BLaER1 (cell line): ENCODE measurements around the gene C19orf67.

Experiments used
- H3K27ac ChIP-seq: shearing (Covaris generic); formaldehyde crosslinking; 2 replicates; pipeline ENCODE4 v1.8.1; 2022
- H3K27me3 ChIP-seq: shearing (Covaris generic); formaldehyde crosslinking; 2 replicates; pipeline ENCODE4 v1.8.1; 2022
- H3K36me3 ChIP-seq: shearing (Covaris generic); formaldehyde crosslinking; 2 replicates; pipeline ENCODE4 v1.8.1; 2022
- H3K4me1 ChIP-seq: shearing (Covaris generic); formaldehyde crosslinking; 2 replicates; pipeline ENCODE4 v1.8.1; 2022
- H3K4me2 ChIP-seq: shearing (Covaris generic); formaldehyde crosslinking; 2 replicates; pipeline ENCODE4 v1.8.1; 2022
- H3K4me3 ChIP-seq: shearing (Covaris generic); formaldehyde crosslinking; 2 replicates; pipeline ENCODE4 v1.8.1; 2022
- H3K9ac ChIP-seq: shearing (Covaris generic); formaldehyde crosslinking; 2 replicates; pipeline ENCODE4 v1.8.1; 2022
- H3K9me3 ChIP-seq: shearing (Covaris generic); formaldehyde crosslinking; 2 replicates; pipeline ENCODE4 v1.8.1; 2022
- H4K20me1 ChIP-seq: shearing (Covaris generic); formaldehyde crosslinking; 2 replicates; pipeline ENCODE4 v1.8.1; 2022
- Cebpa-rat ChIP-seq: shearing (Covaris generic); IDR thresholded peaks from 2 replicates; pipeline ENCODE4 v1.8.1; 2022

Gene C19orf67

GRCh38 chr19:14073261-14073924, 12.2 kb downstream of the C19orf67 start:
- 0 out of 2 replicates have a peak, but pooled peaks cover 7% of the 10 kb centered on the region for H4K20me1 ChIP-seq
- peak overlapping the region; percentile 97 for H3K4me2 ChIP-seq
- peak overlapping the region; percentile 71 for H3K9ac ChIP-seq
- H3K4me3 ChIP-seq: peak overlapping the region; percentile 72
- no peak for TF ChIP-seq Cebpa-rat
- no peaks in the 10 kb centered on the region for H3K36me3 ChIP-seq
- H3K27me3 ChIP-seq: peaks cover 35% of the 10 kb centered on the region
- H3K4me1 ChIP-seq: peaks cover 52% of the 10 kb centered on the region
- H3K27ac ChIP-seq: no peak overlapping the region
- no peaks in the 10 kb centered on the region for H3K9me3 ChIP-seq

GRCh38 chr19:14072535-14073260, 12.9 kb downstream of the C19orf67 start, which contains the start of gene MISP3:
MISP3 (plus strand) TSS chr19:14072786; CDS start chr19:14073310, 524 bp downstream.
- H3K4me1 ChIP-seq: peaks cover 51% of the 10 kb centered on the region
- no peaks in the 10 kb centered on the region for H3K9me3 ChIP-seq
- H3K27me3 ChIP-seq: peaks cover 35% of the 10 kb centered on the region
- peak within 1 kb of the TSS; percentile 97 for H3K4me2 ChIP-seq
- no peaks in the 10 kb centered on the region for H3K36me3 ChIP-seq
- H3K4me3 ChIP-seq: peak within 1 kb of the TSS; percentile 72
- no peak for TF ChIP-seq Cebpa-rat
- H4K20me1 ChIP-seq: 0 out of 2 replicates have a peak, but pooled peaks cover 7% of the 10 kb centered on the region
- H3K27ac ChIP-seq: no peak within 1 kb of the TSS
- peak within 1 kb of the TSS; percentile 71 for H3K9ac ChIP-seq

- TF ChIP-seq Cebpa-rat: no peak
These were observed 15.1 kb downstream of the C19orf67 start for GRCh38 chr19:14070268-14071050.

GRCh38 chr19:14066134-14066533, 19.4 kb downstream of the C19orf67 start:
- no peaks in the 10 kb centered on the region for H4K20me1 ChIP-seq
- H3K9me3 ChIP-seq: no peaks in the 10 kb centered on the region
- no peak overlapping the region for H3K4me2 ChIP-seq
- H3K4me1 ChIP-seq: peaks cover 7% of the 10 kb centered on the region
- no peak overlapping the region for H3K9ac ChIP-seq
- no peaks in the 10 kb centered on the region for H3K36me3 ChIP-seq
- no peak overlapping the region for H3K27ac ChIP-seq
- no peak overlapping the region for H3K4me3 ChIP-seq
- no peaks in the 10 kb centered on the region for H3K27me3 ChIP-seq
- no peak for TF ChIP-seq Cebpa-rat

More at GRCh38 chr19:14070268-14071050, 15.1 kb downstream of the C19orf67 start:
- Histone ChIP-seq H3K9me3 (no peaks in the 10 kb centered on the region), H3K27ac (no peak overlapping the region), H4K20me1 (0 out of 2 replicates have a peak, but pooled peaks cover 7% of the 10 kb centered on the region), H3K9ac (no peak overlapping the region), H3K4me2 (no peak overlapping the region), H3K27me3 (peaks cover 35% of the 10 kb centered on the region), H3K4me1 (peaks cover 43% of the 10 kb centered on the region), H3K36me3 (no peaks in the 10 kb centered on the region), H3K4me3 (no peak overlapping the region)

GRCh38 chr19:14063105-14063504, 22.5 kb downstream of the C19orf67 start:
- Histone ChIP-seq H3K36me3 (no peaks in the 10 kb centered on the region), H4K20me1 (no peaks in the 10 kb centered on the region), H3K9me3 (no peaks in the 10 kb centered on the region), H3K9ac (no peak overlapping the region), H3K4me3 (no peak overlapping the region), H3K27ac (no peak overlapping the region), H3K4me2 (no peak overlapping the region), H3K4me1 (peaks cover 14% of the 10 kb centered on the region), H3K27me3 (peaks cover 12% of the 10 kb centered on the region)
- TF ChIP-seq Cebpa-rat: no peak

- Histone ChIP-seq H3K36me3 (no peaks in the 10 kb centered on the region), H3K4me2 (no peak overlapping the region), H3K9me3 (no peaks in the 10 kb centered on the region), H3K27ac (no peak overlapping the region), H3K4me1 (peaks cover 18% of the 10 kb centered on the region), H3K4me3 (no peak overlapping the region), H3K9ac (no peak overlapping the region), H3K27me3 (peaks cover 18% of the 10 kb centered on the region), H4K20me1 (no peaks in the 10 kb centered on the region)
- no peak for TF ChIP-seq Cebpa-rat
These were observed 23.1 kb downstream of the C19orf67 start for GRCh38 chr19:14062558-14062855.

- TF ChIP-seq Cebpa-rat: no peak
- Histone ChIP-seq H4K20me1 (no peaks in the 10 kb centered on the region), H3K27me3 (peaks cover 22% of the 10 kb centered on the region), H3K4me2 (peak within 1 kb of the TSS; percentile 17; the same call in 1 of the 2 replicates), H3K9me3 (no peaks in the 10 kb centered on the region), H3K4me3 (no peak within 1 kb of the TSS), H3K36me3 (no peaks in the 10 kb centered on the region), H3K4me1 (peaks cover 18% of the 10 kb centered on the region), H3K9ac (no peak within 1 kb of the TSS), H3K27ac (no peak within 1 kb of the TSS)
These were observed 23.6 kb downstream of the C19orf67 start, which contains the start of gene PALM3 for GRCh38 chr19:14061751-14062557. PALM3 (minus strand) TSS chr19:14062076; CDS start chr19:14061980, 96 bp downstream.

GRCh38 chr19:14061081-14061749, 24.4 kb downstream of the C19orf67 start:
- Histone ChIP-seq H3K27me3 (peaks cover 30% of the 10 kb centered on the region), H3K9me3 (no peaks in the 10 kb centered on the region), H4K20me1 (no peaks in the 10 kb centered on the region), H3K36me3 (no peaks in the 10 kb centered on the region), H3K4me2 (0 out of 2 replicates have a peak overlapping the region, but pooled peaks have one; percentile 17), H3K4me1 (peaks cover 18% of the 10 kb centered on the region), H3K27ac (no peak overlapping the region), H3K4me3 (no peak overlapping the region), H3K9ac (no peak overlapping the region)
- TF ChIP-seq Cebpa-rat: no peak
